ENCODE data around the gene MMP2. TPM values are rescaled to one million over a fixed set of nuclear protein-coding genes. Genes with fewer than 3 reads are reported as not detected.

Gene MMP2
- total RNA-seq, 1 experiment from 2014 or later: 73.6 TPM

DNA sequence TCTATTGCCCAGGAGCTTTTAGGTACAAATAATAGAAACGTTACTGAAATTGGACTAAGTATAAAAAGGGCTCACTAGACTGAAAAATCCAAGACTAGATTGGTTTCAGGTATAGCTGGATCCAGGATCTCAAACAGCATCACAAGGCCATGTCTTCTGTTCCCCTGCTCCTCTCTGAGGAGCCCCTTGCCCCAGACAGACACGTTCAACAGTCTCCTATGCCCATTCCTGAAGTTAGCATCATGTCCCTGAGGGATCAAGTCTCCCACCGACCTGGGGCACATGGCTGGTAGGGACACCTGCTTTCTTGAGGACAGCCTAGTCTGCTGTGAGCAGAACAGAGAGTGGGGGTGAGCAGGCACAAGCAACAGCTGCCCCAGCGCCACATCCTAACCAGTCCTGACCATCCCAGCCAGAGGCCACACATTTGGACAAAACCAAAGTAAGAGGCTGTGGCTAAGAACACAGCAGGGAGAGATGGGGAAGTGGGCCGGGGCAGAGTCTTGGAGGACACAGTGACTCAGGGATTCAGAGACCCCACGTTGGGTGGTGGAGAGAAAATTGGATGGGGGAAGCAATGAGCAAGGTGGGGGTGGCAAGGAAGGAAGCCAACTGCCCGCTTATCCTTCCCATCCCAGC, 10.5 kb upstream of the MMP2 start:
- DNase-seq (ENCODE audit: low read depth): no peak

DNA sequence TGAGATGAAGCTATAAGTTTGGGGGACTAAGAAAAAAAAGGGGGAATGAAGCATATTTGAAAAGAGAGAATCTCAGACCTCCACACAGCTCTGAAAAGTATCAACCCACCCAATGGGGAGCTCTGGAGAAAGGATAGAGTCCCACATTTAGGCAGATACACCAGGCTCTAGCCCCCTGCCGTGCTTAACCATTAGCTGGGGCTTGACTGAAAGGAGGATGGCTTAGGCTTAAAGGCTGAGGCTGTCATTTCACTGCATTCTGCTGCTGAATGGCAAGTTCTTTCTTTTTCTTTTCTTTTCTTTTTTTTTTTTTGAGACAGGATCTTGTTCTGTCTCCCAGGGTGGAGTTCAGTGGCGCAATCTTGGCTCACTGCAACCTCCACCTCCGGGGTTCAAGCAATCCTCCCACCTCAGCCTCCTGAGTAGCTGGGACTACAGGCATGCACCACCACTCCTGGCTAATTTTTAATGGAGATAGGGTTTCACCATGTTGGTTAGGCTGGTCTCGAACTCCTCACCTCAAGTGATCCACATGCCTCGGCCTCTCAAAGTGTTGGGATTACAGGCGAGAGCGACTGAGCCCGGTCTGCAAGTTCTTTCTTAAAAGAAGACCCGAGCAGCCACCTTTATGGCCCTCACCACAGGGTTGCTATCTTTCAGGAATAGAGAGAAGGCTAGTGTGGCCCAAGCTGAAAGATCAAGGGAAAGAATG, 9.0 kb upstream of the MMP2 start:
- DNase-seq (ENCODE audit: low read depth): no peak

DNA sequence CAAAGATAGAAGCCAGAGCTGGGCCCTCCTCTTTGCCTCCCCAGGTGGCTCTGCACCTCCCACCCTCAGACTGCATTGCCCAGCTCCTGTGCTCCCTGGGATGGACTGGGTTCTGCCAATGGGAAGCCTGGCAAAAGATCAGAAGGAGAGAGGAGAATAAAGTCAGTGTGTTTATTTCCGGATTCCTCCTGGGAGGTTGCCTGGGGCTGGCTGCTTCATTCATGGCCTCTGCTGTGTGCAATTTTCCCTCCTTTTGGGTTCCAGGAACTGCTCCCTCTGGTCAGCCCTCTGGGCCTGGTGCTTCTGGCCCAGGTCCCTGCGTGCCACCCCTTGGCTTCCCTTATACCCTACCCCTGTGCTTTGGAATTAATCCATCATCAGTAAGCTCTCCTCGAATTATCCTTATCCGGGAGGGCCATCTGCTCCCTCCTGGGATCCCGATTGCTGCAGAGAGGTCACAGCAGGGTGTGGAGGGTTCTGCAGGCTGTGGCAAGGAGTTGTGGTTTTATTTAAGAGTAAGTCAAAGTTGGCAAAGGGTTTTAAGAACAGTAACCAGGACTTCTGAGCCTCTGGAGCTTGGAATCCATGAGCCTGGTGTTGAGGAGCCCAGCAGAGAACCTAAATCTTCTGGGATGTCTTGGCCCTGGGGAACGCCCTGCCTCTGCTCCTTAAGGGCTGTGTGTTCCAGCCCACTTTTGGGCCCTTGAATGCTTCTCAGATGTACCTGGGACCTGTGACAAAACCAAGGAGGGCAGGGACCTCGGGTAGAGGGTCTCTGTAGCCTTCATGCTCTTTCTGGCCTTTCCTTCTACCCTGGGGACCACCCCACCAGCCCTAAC, 8.2 kb upstream of the MMP2 start:
- peak; percentile 75 for DNase-seq (ENCODE audit: low read depth)

DNA sequence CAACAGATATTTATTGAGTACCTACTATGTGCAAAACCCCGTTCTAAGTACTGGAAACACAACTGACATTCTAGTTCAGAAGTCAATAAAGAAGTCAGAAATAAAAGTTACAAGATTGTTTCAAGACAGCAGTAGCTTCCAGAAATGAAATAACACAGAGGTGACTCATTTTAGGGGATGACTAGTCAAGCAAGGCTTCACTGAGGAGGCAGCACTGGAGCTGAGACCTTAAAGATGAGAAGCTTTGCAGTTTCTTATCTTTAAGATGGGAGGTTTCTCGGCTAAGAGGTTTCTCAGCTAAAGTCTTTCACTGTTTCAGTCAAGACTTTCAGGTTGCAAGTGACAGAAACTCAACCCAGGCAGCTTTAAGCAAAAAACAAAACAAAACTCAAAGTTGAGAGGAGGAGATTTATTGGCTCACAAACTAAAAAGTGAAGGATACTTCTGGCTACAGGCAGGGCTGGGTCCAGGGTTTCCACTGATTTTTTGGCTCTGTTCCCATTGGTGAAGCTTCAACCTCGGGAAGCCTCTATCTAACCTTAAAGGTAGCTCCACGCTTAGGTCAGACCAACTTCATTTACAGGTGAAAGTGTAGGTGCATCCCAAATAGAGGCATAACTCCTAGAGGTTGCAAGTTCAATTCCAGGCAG, 7.4 kb upstream of the MMP2 start:
- peak; percentile 84 for DNase-seq (ENCODE audit: low read depth)

DNA sequence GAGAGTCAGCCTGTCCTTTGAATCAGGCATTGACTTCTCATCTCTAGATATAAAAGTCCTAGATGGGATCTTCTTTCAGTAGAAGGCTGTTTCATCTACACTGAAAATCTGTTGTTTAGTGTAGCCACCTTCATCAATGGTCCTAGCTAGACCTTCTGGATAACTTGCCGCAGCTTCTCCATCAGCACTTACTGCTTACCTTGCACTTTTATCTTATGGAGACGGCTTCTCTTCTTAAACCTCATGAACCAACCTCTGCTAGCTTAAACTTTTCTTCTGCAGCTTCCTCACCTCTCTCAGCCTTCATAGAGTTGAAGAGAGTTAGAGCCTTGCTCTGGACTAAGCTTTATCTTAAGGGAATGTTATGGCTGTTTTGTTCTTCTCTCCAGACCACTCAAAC, 5.4 kb upstream of the MMP2 start:
- DNase-seq (ENCODE audit: low read depth): no peak

DNA sequence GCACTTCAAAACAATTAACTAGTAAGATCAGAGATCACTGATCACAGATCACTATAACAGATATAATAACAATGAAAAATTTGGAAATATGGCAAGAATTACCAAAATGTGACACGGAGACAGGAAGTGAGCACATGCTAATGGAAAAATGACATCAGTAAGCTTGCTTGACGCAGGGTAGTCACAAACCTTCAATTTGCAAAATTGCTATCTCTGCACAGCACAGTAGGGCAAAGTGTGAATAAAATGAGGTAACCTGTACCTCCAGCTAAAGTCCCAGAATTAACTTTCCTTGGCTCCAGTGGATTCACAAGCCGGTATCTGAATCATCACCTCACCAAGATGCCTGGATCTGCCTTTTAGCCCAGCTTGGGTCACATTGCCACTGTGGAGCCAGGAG, 4.2 kb upstream of the MMP2 start:
- DNase-seq (ENCODE audit: low read depth): no peak

DNA sequence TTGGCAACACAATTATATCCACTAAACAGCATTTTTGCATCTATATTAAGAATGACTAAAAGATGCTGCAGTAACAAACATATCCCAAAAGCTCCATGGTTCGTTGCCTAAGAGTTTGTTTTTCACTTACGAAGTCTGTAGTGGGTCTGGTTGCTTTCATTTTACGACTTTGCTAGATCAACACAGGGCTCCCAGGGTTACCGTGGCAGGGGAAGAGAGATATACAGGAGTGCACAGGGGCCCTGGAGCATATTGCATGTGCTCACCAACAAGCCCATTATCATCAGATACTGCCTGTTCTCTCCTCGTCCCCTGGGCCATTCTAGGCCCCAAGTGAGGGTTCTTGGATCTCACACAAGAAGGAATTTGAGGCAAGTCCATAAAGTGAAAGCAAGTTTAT, 3.1 kb upstream of the MMP2 start:
- DNase-seq (ENCODE audit: low read depth): no peak

DNA sequence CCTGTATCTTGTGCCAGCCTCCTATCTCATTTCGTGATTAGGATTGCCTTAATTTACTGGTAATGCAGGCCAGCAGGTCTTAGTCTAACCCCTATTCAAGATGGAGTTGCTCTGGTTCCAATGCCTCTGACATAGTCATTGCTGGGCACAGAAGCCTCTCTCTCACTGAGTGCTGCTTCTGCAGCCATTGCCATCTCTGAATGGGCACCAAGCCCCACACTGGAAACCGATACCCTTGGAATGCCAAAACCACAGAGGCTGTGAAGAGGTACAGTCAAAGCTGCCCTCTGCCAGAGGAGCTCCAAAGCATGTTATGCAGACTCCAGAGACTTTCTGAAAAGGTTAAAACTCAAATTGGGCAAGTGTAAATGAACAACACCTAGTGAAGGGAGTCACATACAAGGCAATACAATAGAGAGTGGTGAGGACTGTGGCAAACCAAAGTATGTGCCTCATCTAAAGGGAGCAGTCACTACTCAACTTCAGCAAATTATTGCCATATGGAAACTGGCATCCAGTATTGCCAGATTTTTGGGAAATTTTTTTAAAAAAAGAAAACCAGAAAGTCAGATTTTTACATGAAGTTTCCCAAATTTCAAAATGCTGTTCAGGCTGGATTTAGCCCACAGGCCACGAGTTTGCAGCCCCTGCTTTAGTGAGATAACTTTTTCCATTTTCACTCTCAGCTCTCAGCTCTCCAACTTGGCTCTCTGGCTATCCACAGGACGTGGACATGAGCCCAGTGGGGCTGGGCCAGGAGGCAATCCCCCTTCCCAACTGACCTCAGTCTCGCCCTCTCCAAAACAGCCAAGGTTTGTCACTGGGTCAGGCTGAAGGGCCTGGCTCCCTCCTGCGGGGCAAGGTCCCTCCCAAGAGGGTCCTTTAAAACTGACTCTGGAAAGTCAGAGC, 2.1 kb upstream of the MMP2 start:
- peak; percentile 53 for DNase-seq (ENCODE audit: low read depth)

DNA sequence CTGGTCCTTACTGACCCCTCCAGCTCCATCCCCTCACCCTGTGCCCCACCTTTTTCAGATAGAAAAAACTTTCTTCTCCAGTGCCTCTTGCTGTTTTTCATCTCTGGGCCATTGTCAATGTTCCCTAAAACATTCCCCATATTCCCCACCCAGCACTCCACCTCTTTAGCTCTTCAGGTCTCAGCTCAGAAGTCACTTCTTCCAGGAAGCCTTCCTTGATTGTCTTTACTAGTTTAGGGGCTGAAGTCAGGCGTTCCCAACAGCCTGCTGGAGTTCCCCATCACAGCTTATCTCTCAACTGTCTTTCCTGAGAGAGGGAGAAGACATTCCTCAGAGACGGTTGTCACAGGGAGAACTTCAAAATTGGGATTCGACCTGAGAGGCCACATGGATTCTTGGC, 1.3 kb upstream of the MMP2 start:
- DNase-seq (ENCODE audit: low read depth): no peak

DNA sequence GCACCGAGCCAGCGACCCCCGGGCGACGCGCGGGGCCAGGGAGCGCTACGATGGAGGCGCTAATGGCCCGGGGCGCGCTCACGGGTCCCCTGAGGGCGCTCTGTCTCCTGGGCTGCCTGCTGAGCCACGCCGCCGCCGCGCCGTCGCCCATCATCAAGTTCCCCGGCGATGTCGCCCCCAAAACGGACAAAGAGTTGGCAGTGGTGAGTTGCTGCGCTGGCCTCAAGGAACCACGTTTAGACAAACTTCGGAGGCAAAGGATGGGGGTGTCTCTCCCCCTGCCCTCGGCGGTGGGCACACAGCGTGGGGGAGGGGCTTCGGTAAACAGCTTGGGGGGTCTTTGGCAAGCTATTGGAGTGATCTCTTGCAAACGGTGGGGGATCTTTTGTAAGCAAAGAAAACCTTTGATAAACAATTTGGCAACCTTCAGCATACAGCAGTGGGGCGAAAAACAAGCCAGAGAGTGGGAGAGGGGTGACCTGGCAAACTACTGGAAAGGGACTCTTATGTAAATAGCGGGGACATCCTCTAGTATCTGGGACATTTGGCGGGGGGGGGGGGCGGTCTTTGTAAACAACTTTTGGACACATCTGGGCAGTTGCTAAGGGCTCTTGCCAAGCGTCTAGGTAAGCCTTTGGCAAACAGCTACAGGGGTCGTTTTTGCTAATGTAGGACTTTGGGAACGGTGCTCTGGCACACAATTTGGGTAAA, 587 bp downstream of the MMP2 start:
- DNase-seq (ENCODE audit: low read depth): no peak

DNA sequence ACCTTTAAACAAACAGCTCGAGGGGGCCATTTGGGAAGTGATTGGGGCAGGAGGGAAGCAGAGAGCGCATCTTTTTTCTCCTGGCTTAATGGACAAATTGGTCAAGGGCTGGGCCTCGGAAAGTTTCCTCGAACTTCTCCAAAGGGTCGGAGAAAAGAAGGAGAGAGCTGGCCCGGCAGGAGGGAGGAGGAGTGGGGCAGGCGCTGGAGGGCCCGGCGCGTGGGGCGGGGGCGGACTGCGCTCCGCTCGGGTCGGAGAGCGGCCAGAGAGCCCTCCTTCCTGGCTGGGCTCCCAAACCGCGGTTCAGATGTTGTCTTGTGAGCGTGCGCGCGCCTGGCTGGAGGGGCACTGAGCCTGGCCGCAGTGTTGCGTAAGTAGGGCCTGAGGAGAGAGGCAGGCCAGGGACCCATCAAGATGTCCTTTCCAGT, 1.2 kb downstream of the MMP2 start:
- DNase-seq (ENCODE audit: low read depth): peak; percentile 76

DNA sequence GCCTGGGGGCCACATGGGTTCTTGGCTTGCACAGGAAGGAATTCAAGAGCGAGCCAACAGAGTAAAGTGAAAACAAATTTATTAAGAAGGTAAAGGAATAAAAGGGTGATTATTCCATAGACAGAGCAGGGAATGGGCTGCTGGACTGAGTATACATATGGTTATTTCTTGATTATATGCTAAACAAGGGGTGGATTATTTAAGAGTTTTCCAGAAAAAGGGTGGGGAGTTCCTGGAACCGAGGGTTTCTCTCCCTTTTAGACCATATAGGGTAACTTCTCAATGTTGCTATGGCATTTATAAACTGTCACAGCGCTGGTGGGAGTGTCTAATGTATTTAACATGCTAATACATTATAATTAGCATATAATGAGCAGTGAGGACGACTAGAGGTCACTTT, 2.0 kb downstream of the MMP2 start:
- DNase-seq (ENCODE audit: low read depth): no peak

DNA sequence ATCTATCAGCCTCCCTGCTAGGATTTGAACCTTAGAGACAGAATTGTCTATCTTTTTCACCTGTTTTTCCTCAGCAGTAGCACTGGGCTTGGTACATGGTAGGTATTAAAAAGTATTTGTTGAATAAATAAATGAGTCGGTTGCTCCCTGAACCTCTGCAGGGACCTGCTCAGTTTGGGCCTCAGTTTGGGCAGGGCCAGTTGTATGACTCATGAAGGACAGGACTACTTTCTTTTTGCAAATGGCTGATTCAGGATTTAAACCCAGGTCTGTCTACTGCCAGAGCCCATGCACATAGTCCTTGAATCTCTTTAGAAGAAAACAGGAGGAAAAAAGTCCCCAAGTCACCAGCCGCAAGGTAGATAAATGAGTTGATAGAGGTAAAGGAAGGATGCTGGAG, 3.1 kb downstream of the MMP2 start:
- DNase-seq (ENCODE audit: low read depth): no peak

DNA sequence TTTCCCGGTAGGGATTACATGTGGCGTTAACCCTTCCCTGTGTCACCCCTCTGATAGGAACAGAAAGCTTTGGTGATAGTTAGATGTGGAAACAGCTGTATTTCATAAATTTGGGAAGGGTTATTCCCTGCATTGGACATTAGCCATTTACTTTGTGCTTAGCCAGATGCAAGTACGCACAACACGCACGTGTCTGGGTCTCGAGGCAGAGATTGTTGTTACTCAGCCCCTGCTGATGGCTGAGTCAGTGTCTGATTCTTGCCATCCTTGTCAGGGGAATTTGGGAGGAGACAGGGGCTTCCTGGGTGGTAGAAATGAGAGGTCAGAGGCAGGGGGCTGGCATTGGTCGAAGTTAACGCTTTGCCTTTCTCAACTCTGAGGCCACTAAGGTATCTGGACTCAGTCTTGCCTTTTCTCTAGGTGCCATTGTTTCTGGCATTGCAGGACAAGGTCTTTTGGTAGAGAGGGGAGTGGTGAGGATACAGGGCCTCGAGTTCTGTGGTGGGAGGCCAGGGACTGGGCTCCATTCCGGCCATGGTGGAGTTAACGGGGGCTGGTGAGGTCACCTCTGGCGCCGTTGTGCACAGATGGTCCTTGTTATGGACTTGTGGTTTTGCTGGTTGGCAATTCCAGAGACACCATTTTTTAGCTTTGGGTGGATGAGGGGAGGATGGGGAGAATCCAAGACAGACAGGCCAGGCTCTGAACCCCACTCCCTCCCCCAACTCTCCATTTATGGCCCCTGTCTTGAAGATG, 8.2 kb downstream of the MMP2 start:
- no peak for DNase-seq (ENCODE audit: low read depth)

DNA sequence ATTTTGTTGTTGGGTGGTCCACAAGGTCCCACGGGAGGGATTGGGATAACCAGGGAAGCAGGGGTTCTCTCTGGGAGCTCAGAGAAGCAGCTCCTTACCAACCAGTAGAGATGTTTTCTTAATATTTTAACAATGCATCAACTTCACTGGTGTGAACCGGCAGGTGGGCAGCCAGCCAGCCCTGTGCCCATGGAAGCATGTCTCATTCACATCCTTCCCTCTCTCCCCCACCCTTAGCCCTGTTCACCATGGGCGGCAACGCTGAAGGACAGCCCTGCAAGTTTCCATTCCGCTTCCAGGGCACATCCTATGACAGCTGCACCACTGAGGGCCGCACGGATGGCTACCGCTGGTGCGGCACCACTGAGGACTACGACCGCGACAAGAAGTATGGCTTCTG, 9.3 kb downstream of the MMP2 start:
- DNase-seq (ENCODE audit: low read depth): no peak

DNA sequence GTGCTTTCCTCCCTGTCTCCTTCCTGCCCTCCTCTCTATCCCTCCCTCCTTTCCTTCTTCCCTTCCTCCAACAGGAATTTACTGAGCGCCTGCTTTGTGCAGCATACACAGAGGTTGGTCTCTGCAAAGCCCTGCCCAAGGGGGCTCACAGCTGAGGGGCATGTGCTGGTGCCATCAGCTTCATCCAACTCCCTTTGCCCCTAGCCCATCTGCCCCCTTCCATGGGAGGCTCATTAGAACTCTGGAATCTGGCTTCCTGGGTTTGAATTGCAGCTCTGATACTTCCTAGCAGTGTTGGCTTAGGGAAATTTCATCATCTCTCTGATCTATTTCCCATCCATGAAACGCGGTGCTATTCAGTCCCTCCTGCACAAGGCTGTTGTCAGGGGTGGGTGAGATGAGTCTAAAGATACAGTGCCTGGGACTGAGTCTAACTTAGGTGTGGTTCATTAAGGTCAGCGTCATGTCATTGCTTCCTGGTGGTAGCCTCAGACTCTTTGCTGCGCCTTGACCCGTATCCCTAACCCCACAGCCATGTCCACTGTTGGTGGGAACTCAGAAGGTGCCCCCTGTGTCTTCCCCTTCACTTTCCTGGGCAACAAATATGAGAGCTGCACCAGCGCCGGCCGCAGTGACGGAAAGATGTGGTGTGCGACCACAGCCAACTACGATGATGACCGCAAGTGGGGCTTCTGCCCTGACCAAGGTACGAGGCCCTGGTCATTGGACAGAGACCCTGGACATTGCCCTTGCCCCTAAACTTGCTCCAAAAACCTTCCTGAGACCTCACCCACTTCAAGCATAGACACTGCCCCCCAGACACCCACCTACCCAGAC, 10.3 kb downstream of the MMP2 start:
- no peak for DNase-seq (ENCODE audit: low read depth)

DNA sequence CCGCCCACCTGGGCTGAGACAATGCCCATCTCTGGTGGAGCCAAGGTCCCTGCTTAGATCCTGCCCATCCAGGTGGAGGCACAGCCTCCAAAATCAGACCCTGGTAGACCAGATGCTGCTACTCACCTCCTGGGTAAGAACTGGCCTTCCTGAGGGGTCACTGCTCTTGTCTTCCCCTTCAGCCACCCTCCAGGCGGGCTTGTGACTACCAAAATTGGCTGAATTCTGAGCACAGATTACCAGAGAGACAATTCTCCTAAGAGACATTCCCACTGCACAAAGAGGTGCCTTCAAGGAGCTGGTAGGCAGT, 10.9 kb downstream of the MMP2 start:
- no peak for DNase-seq (ENCODE audit: low read depth)

DNA sequence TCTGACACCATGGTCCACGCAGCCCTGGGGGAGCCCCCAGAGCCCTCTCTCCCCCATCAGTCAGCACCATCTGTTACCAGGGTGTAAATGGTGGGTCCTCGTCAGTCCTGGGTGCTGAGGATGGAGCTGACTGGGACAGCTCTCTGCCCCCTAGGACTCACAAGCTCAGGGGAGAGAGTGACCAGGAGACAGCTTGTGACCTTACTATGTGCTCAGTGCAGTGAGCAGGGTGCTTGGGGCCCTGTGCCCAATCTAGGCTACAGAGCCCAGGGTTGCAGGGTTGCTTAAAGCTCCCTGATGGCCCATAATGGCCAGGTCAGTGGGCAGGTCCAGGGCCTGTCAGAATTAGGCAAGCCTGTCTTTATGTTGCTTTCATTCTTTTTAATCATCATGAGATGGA, 11.3 kb downstream of the MMP2 start:
- no peak for DNase-seq (ENCODE audit: low read depth)

DNA sequence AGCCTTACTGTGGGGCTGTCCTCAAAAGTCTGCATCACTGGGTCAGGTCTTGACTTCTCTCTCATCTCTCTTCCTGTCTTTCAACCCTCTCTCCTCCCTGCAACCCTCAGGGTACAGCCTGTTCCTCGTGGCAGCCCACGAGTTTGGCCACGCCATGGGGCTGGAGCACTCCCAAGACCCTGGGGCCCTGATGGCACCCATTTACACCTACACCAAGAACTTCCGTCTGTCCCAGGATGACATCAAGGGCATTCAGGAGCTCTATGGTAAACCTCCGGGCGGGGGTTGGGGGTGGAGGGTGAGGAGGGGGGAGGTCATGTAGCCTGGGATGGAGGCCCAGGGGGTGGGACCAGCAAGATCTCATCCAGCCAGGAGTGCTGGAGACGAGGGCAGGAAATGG, 12.7 kb downstream of the MMP2 start:
- DNase-seq (ENCODE audit: low read depth): no peak

Data from HT1080 (cell line).